SK-N-MC (cell line): Measurements from ENCODE around the gene SAMD11.

Experiments used
- DNase-seq: peaks from one replicate; pipeline ENCODE4 v3.0.0-alpha.2; 2011; ENCODE audit warnings: low read depth, low spot score
- H3K27ac ChIP-seq: fragments of 200-600 bp; sonication (generic); 2 replicates; pipeline ENCODE4 v1.5.1; 2016; ENCODE audit warnings: mixed run types
- H3K36me3 ChIP-seq: fragments of 200-600 bp; sonication (generic); 2 replicates; pipeline ENCODE4 v1.6.1; 2017; ENCODE audit warnings: antibody characterized with exemption, low read length, mixed read lengths; ENCODE audit not compliant: insufficient read depth
- H3K4me3 ChIP-seq: fragments of 200-600 bp; sonication (generic); 2 replicates; pipeline ENCODE4 v1.5.1; 2016
- H3K9ac ChIP-seq: fragments of 200-600 bp; sonication (generic); 2 replicates; pipeline ENCODE4 v1.8.0; 2017; ENCODE audit warnings: mixed run types, mixed read lengths; ENCODE audit not compliant: insufficient read length
- H3K9me3 ChIP-seq: fragments of 200-600 bp; sonication (generic); 2 replicates; pipeline ENCODE4 v1.6.1; 2017; ENCODE audit warnings: low read depth, mild to moderate bottlenecking, antibody characterized with exemption, low read length, moderate library complexity, mixed read lengths
- EZH2 ChIP-seq: fragments of 200-600 bp; sonication (generic); IDR thresholded peaks from one replicate; pipeline ENCODE4 v1.6.1; 2017; ENCODE audit warnings: antibody characterized with exemption
- FOXP2 ChIP-seq: optimal IDR thresholded peaks from 2 replicates; pipeline ENCODE3; 2011; ENCODE audit warnings: mild to moderate bottlenecking, moderate library complexity; ENCODE audit not compliant: insufficient read depth; ENCODE audit errors: extremely low read length, control extremely low read depth
- POLR2AphosphoS5 ChIP-seq: IDR thresholded peaks from 2 replicates; pipeline ENCODE4 v1.6.1; 2012; ENCODE audit warnings: mild to moderate bottlenecking, low read depth, low read length, borderline replicate concordance

Gene SAMD11

DNA sequence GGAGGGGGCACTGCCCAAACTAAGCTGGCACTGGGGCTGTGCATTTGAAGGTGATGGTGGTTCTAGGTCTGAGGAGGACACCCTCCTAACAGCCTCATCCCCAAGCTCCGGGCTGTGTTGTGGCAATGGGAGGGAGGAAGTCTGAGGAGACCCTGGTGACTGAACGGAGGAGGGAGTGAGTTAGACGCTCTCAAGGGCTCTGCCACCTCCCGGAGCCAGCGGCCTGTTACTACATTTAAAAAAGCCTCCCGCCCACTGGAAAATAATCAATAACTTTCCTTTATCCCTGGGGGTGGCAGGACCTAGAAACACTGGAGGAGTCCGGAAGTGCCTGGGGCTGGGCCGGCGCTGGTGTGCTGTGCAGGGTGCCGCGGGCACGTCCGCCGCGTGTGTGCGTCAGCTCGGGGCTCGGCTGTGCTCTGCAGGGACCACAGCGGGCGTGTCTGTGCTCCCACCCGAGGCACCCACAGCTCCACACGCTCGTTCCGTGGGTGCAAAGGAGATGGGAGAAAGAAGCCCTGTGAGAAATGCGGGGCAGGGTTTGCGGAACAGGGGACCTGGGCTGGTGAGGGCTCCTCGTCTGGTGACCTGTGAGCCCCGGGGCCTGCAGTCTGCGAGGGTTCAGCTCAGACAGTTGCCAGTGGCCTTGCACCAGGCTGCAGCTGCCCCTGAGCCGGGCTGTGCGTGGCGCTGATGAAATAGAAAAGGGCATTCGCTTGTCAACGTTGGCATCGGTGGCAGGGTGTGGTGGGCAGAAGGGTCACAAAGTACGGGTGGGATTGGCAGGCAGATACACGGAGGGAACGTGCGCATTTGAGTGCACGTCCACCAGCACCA, 5.3 kb downstream of the SAMD11 start:
- H3K36me3 ChIP-seq: peaks cover 17% of the 10 kb centered on the region; the same call in 1 of the 2 replicates
- H3K9ac ChIP-seq: no peak overlapping the region
- H3K4me3 ChIP-seq: peak overlapping the region; percentile 33
- no peak for DNase-seq
- no peaks in the 10 kb centered on the region for H3K9me3 ChIP-seq
- TF ChIP-seq FOXP2: no peak
- TF ChIP-seq POLR2AphosphoS5: peak; percentile 54; the same call in 1 of the 2 replicates
- TF ChIP-seq EZH2: no peak
- H3K27ac ChIP-seq: peak overlapping the region; percentile 68

DNA sequence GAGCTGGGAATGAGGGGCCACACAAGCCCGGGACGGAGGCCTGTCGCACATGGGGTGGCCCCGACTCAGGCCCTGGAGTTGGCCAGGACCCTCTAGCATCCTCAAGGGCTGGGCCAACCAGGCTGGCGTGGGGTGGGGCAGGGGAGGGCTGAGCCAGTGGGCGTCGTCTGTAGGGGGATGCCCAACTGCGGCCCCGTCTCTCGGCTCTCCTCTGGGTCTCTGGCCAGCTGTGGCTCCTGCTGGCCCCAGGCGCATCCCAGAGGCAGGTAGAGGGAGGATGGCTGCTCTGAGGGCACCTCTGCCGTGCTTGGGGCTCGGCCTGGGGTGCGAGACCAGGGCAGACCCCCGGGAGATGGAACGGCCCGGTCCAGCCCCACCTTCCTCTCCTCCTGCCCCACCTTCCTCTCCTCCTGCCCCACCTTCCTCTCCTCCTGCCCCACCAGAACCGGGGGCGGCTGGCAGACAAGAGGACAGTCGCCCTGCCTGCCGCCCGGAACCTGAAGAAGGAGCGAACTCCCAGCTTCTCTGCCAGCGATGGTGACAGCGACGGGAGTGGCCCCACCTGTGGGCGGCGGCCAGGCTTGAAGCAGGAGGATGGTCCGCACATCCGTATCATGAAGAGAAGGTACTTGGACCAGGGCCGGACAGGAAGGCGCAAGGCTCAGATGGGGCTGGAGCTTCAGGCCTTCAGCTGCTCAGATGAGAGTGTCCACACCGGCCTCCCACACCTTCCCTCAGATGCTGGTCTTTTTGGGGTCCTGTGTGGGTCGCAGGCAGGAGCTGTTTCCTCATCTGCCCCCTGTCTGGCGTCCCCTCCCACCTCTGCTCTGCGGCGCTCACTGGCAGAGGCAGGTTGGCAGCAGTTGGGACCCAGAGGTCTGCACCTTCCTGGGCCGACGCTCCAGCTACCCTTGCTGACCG, 6.2 kb downstream of the SAMD11 start:
- Histone ChIP-seq H3K36me3 (peaks cover 17% of the 10 kb centered on the region; the same call in 1 of the 2 replicates), H3K9me3 (no peaks in the 10 kb centered on the region)

DNA sequence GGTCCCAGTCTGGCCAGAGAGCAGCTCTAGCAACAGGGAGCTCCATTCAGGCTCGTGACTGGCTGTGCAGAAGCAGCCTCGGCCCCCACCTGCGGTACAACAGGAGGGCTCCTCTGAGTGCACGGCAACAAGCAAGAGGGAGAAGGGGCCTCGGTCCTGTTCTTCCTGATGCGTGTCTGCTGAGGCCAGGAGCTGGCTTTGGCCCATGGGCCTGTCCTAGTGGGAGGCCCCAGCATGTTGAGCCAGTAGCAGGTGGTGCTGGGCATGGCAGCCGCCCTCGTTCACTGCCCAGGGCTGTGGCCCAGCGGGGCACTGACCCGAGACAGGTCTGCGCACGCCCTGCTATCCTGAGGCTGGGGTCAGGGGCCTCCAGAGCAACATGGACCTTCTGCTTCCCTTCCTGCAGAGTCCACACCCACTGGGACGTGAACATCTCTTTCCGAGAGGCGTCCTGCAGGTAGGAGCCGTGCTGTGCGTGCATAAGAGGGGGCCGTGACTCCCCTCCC, 7.0 kb downstream of the SAMD11 start:
- DNase-seq: no peak
- peak; percentile 44 for TF ChIP-seq POLR2AphosphoS5
- TF ChIP-seq FOXP2: no peak
- Histone ChIP-seq H3K4me3 (no peak overlapping the region), H3K9me3 (no peaks in the 10 kb centered on the region), H3K9ac (no peak overlapping the region), H3K36me3 (peaks cover 17% of the 10 kb centered on the region; the same call in 1 of the 2 replicates), H3K27ac (no peak overlapping the region)

More for the DNA sequence above, 6.2 kb downstream of the SAMD11 start:
- no peak for DNase-seq
- Histone ChIP-seq H3K4me3 (no peak overlapping the region), H3K9ac (no peak overlapping the region), H3K27ac (no peak overlapping the region)
- TF ChIP-seq POLR2AphosphoS5 (peak; percentile 40), EZH2 (no peak), FOXP2 (no peak)

DNA sequence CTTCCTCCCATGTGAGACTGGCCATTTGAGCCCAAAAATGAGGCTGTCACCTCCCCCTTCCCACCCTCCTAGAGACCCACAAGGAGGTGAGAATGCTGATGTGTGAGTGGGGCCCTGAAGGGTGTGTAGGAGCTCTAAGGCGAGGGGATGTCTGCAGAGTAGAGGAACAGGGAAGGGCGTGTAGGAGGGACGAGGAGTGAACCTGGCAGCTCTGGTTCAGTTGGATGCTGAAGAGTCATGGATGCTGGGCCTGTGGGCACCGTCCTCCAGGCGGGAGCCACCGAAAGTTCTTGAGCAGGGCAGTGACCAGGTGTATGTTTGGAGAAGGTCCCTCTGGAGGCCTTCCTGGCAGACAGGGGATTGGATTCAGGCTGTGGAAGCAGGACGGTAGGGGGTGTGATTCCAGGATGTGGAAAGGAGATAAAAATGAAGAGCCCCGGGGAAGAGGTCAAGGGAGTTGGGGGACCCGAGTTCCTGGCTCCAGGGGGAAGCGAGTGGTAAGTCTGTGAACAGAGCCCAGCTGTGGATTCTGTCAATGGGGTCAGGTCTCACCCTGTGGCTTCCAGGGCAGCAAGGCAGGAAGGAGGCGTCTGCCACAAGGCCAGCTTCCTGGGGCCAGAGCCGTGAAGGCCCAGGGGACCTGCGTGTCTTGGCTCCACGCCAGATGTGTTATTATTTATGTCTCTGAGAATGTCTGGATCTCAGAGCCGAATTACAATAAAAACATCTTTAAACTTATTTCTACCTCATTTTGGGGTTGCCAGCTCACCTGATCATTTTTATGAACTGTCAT, 7.9 kb downstream of the SAMD11 start:
- H3K9ac ChIP-seq: no peak overlapping the region
- H3K4me3 ChIP-seq: no peak overlapping the region
- H3K27ac ChIP-seq: peak overlapping the region; percentile 58
- H3K36me3 ChIP-seq: peaks cover 12% of the 10 kb centered on the region; the same call in 1 of the 2 replicates
- no peak for DNase-seq
- no peaks in the 10 kb centered on the region for H3K9me3 ChIP-seq
- TF ChIP-seq EZH2: no peak
- TF ChIP-seq POLR2AphosphoS5: peak; percentile 20

DNA sequence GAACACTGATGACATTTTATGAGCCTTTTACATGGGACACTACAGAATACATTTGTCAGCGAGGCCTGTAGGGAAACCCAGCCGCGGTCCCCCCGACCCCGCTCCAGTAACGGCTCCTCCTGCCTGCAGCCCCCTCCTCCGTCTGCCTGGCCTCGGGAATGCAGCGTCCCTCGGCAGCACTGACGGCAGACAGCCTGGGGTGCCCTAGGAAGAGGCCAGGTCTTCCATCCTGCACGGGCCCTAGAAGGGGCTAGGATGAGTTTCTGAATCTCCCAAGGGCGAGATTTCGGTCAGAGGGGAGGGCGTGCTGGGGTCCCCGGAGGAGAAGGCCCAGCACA, 8.4 kb downstream of the SAMD11 start:
- no peaks in the 10 kb centered on the region for H3K9me3 ChIP-seq
- TF ChIP-seq POLR2AphosphoS5 (peak; percentile 9; the same call in 1 of the 2 replicates), EZH2 (no peak), FOXP2 (no peak)
- peaks cover 9% of the 10 kb centered on the region; the same call in 1 of the 2 replicates for H3K36me3 ChIP-seq
- no peak for DNase-seq
- no peak overlapping the region for H3K4me3 ChIP-seq
- H3K9ac ChIP-seq: no peak overlapping the region
- H3K27ac ChIP-seq: peak overlapping the region; percentile 58

DNA sequence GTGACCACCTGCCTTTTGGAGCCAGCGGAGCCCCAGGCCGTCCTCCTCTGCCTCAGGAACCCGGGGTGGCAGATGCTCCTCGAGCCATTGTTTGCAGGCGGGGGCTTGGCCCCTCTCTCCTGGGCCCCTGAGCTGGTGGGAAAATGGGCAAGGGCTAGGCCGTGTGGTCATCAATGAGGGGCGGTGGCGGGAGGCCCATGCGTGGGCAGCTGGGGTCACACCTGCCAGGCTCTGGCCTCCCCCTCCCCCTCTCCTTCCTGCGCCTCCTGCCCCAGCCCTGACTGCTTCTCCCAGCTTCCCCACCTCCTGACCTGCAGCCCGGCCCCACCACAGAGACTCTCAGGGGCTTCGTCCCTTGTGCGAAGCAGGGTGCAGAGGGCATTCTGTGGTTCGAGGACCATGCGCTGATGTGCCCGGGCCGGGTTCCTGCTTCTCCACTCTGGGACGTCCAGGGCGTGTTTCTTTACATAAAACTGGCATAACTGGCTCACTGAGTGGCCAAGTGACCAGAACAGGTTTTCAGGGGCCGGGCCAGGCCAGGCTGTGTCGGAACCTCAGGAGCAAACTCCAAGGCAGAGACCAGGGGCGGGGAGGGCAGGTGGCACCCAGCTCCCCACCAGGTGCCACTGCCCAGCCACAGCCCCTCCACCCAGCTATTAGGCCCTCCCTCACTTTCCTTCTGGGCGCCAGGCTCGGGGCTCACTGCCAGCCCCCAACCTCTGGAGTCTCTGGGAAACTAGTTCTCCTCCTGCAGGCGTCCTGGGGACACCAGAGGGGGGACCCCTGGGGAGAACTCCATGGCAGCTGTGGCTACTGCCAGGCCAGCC, 9.3 kb downstream of the SAMD11 start:
- Histone ChIP-seq H3K4me3 (peak overlapping the region; percentile 28; the same call in 1 of the 2 replicates), H3K9ac (no peak overlapping the region), H3K27ac (peak overlapping the region; percentile 58; the same call in 1 of the 2 replicates), H3K9me3 (no peaks in the 10 kb centered on the region), H3K36me3 (peaks cover 9% of the 10 kb centered on the region; the same call in 1 of the 2 replicates)
- DNase-seq: no peak
- TF ChIP-seq EZH2 (no peak), FOXP2 (no peak), POLR2AphosphoS5 (no peak; the same call in 1 of the 2 replicates)

DNA sequence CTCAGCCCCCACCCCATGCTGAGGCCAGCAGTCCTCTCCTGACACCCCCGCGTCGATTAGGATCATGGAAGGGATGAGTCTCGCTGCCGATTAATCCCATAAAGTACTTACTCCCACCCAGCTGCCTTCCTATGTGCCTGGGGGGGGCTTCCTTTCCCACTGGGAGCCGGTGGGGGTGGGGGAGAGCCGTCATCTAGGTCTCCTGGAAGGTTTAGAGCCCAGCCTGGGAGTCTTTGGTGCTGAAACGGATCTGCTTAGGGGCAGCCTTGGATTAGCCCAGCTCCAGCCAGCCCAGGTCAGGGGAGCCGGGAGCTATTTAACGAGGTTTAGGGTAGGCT, 9.8 kb downstream of the SAMD11 start:
- H3K9ac ChIP-seq: no peak overlapping the region
- H3K36me3 ChIP-seq: peaks cover 9% of the 10 kb centered on the region; the same call in 1 of the 2 replicates
- H3K27ac ChIP-seq: peak overlapping the region; percentile 38; the same call in 1 of the 2 replicates
- no peak for DNase-seq
- no peaks in the 10 kb centered on the region for H3K9me3 ChIP-seq
- no peak for TF ChIP-seq POLR2AphosphoS5
- H3K4me3 ChIP-seq: peak overlapping the region; percentile 28; the same call in 1 of the 2 replicates
